HCT116 (cell line): ENCODE results near the gene LCMT2. TPM values are rescaled to one million over a fixed set of nuclear protein-coding genes. Genes with fewer than 3 reads are reported as not detected.

Experiments used
- ATAC-seq: fragments of 200-7000 bp; cut with Tn5 transposase; 2 replicates; pipeline ENCODE4 v1.9.1; 2020; ENCODE audit warnings: mild to moderate bottlenecking, moderate library complexity
- BruUV-seq: library from RNA; stranded (reverse); fragments of 400-500 nt; replicated peaks from 2 replicates; lab custom pipeline; 2021; lab: Mats Ljungman, UMichigan
- CTCF ChIA-PET: fragments of 300-600 bp; sonication (Branson Sonifier 250); formaldehyde crosslinking; loops from one replicate; lab custom pipeline; 2021; ENCODE audit warnings: antibody characterized with exemption; lab: Charles Lee
- POLR2A ChIA-PET: fragments of 300-600, 350-600 bp; sonication (Branson Sonifier 250); formaldehyde crosslinking; loops from one replicate; lab custom pipeline; 2021; ENCODE audit warnings: antibody characterized with exemption; lab: Charles Lee
- RAD21 ChIA-PET, 2 experiments: fragments of 300-600 bp; sonication (Branson Sonifier 250); formaldehyde crosslinking; loops; one replicate each; lab custom pipeline; 2023; ENCODE audit warnings: low total read pairs in 2 of 2; ENCODE audit not compliant: uncharacterized antibody in 2 of 2, unreplicated experiment in 2 of 2, low non-redundant PET in 1 of 2; lab: Charles Lee
- DNase-seq: peaks from one replicate; pipeline ENCODE4 v3.0.0-alpha.2; 2010; ENCODE audit warnings: low read depth, low spot score
- H2AFZ ChIP-seq: fragments of 200-600 bp; shearing (Covaris generic), sonication (generic); 2 replicates; pipeline ENCODE4 v1.6.1; 2017; ENCODE audit warnings: low read depth, mixed run types, mixed read lengths, antibody characterized with exemption, low read length; ENCODE audit not compliant: poor library complexity, severe bottlenecking
- H3K27ac ChIP-seq: 2 replicates; pipeline ENCODE4 v1.5.1; 2012; ENCODE audit warnings: low read depth, low read length
- H3K27me3 ChIP-seq: fragments of 200-600 bp; sonication (generic); 2 replicates; pipeline ENCODE4 v1.6.1; 2016; ENCODE audit warnings: mixed run types, low read length, mixed read lengths; ENCODE audit not compliant: insufficient read depth
- H3K36me3 ChIP-seq, 2 experiments: fragments of 200-500 bp in 1 of 2; fragments of 200-600 bp in 1 of 2; sonication (Bioruptor generic) in 1 of 2; sonication (generic) in 1 of 2; 2 replicates each; pipeline versions ENCODE4 v1.5.1 to v1.6.1; 2014 to 2016; ENCODE audit warnings: low read length in 2 of 2, inconsistent platforms in 1 of 2, mixed read lengths in 1 of 2, mixed run types in 1 of 2; ENCODE audit not compliant: insufficient read depth in 2 of 2, control insufficient read depth in 1 of 2
- H3K4me1 ChIP-seq, 2 experiments: fragments of 200-600 bp in 1 of 2; sonication (generic) in 1 of 2; 2 replicates each; pipeline versions ENCODE4 v1.5.1 to v1.6.1; 2012 to 2017; ENCODE audit warnings: low read length in 2 of 2, inconsistent platforms in 1 of 2, mild to moderate bottlenecking in 1 of 2, mixed read lengths in 1 of 2, mixed run types in 1 of 2, moderate library complexity in 1 of 2; ENCODE audit not compliant: insufficient read depth in 2 of 2, control insufficient read depth in 1 of 2
- H3K4me2 ChIP-seq: fragments of 200-600 bp; sonication (generic); 2 replicates; pipeline ENCODE4 v1.6.1; 2017; ENCODE audit warnings: mixed run types, low read length, mixed read lengths
- H3K4me3 ChIP-seq, 2 experiments: fragments of 200-600 bp in 1 of 2; sonication (generic) in 1 of 2; replicated peaks in 1 of 2; 2 replicates each; pipeline ENCODE4 v1.5.1; 2011 to 2016; ENCODE audit warnings: low read length in 2 of 2, control low read depth in 1 of 2, low read depth in 1 of 2, mild to moderate bottlenecking in 1 of 2, mixed read lengths in 1 of 2, mixed run types in 1 of 2
- H3K79me2 ChIP-seq: fragments of 200-600 bp; sonication (generic); 2 replicates; pipeline ENCODE4 v1.6.1; 2017; ENCODE audit warnings: mild to moderate bottlenecking, mixed run types, low read length, moderate library complexity, mixed read lengths; ENCODE audit not compliant: insufficient read depth
- H3K9ac ChIP-seq: fragments of 200-600 bp; sonication (generic); 2 replicates; pipeline ENCODE4 v1.6.1; 2016; ENCODE audit warnings: low read length, mixed read lengths
- H3K9me2 ChIP-seq: fragments of 200-600 bp; sonication (generic), shearing (Covaris generic); 2 replicates; pipeline ENCODE4 v1.6.1; 2017; ENCODE audit warnings: mixed run types, mild to moderate bottlenecking, moderate library complexity; ENCODE audit not compliant: insufficient read depth
- H3K9me3 ChIP-seq, 2 experiments: fragments of 200-500 bp in 1 of 2; fragments of 200-600 bp in 1 of 2; sonication (Bioruptor generic) in 1 of 2; sonication (generic) in 1 of 2; 2 replicates each; pipeline ENCODE4 v1.6.1; 2014 to 2017; ENCODE audit warnings: low read length in 2 of 2, mixed read lengths in 2 of 2, inconsistent platforms in 1 of 2, low read depth in 1 of 2, mild to moderate bottlenecking in 1 of 2, mixed run types in 1 of 2, moderate library complexity in 1 of 2; ENCODE audit not compliant: control insufficient read depth in 1 of 2, insufficient read depth in 1 of 2
- H4K20me1 ChIP-seq: fragments of 200-600 bp; sonication (generic), shearing (Covaris generic); 2 replicates; pipeline ENCODE4 v1.6.1; 2017; ENCODE audit warnings: mixed run types, mild to moderate bottlenecking, moderate library complexity; ENCODE audit not compliant: insufficient read depth
- CBX3 ChIP-seq: IDR thresholded peaks from 2 replicates; pipeline ENCODE4 v1.6.1; 2012; ENCODE audit warnings: low read depth
- EGR1 ChIP-seq: IDR thresholded peaks from 2 replicates; pipeline ENCODE4 v1.6.1; 2012; ENCODE audit warnings: low read depth
- EZH2phosphoT487 ChIP-seq: fragments of 200-600 bp; IDR thresholded peaks from 2 replicates; pipeline ENCODE4 v1.6.1; 2018; ENCODE audit warnings: antibody characterized with exemption, borderline replicate concordance
- JUND ChIP-seq: IDR thresholded peaks from 2 replicates; pipeline ENCODE4 v1.6.1; 2012
- SP1 ChIP-seq: IDR thresholded peaks from 2 replicates; pipeline ENCODE4 v1.6.1; 2012; ENCODE audit warnings: low read depth
- intact Hi-C: fragments of 100-400 bp; cut with micrococcal nuclease; formaldehyde crosslinking; loops from 2 replicates; pipeline ENCODE4 v1.10.0; 2022
- total RNA-seq: library from RNA; stranded (reverse); gene quantifications from one replicate; pipeline ENCODE4 v1.2.1, GENCODE V29; 2021; ENCODE audit not compliant: unreplicated experiment
- TF ChIP-seq, protein P1 (sequence below), 3 experiments: fragments of 200-600 bp in 1 of 3; sonication (generic) in 1 of 3; IDR thresholded peaks in 2 of 3; conservative IDR thresholded peaks in 1 of 3; 2 replicates each; pipeline ENCODE4 v1.5.1; 2012 to 2017; ENCODE audit warnings: low read depth in 2 of 3, low read length in 2 of 3, antibody characterized with exemption in 1 of 3, borderline replicate concordance in 1 of 3, control low read depth in 1 of 3, mild to moderate bottlenecking in 1 of 3, mixed read lengths in 1 of 3, mixed run types in 1 of 3, moderate library complexity in 1 of 3; ENCODE audit not compliant: insufficient read depth in 1 of 3
- TF ChIP-seq, protein P2 (sequence below): IDR thresholded peaks from 2 replicates; pipeline ENCODE4 v1.6.1; 2012
- TF ChIP-seq, protein P3 (sequence below): IDR thresholded peaks from 2 replicates; pipeline ENCODE4 v1.6.1; 2012; ENCODE audit warnings: low read depth
- TF ChIP-seq, protein P4 (sequence below): IDR thresholded peaks from 2 replicates; pipeline ENCODE4 v1.6.1; 2011; ENCODE audit warnings: mild to moderate bottlenecking, low read length, moderate library complexity; ENCODE audit not compliant: insufficient replicate concordance; ENCODE audit errors: extremely low read depth

Gene LCMT2
- total RNA-seq, 1 experiment from 2014 or later, result 4.7 TPM

DNA sequence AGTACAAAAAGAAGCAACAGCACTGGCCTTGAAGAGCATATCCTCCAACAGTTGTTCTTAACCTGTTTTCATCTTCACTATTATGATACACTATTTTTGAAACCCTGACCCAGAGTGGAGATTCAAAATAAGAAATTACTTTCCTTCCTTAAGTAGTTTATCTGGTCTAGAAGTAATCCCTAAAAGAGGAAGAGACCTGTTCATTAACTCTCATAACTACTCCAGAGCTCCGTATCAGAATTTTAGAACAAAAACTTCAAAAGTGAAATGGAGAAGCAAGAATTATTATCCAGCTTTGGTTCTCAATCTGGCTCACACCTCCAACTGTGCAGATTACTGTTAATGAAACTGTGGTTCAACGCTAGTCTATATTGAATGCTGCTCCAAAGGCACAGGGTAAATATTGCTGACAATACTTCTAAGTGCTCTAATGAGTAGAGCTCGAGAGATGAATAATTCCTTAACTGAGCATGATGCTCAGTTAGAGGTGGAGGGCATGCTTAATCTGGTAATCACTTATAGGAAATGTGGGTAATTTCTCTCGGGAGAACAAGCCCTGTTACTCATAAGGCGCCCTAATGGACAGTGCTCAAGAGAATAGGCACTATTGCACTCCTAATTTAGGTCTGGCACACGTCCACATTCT is 5.2 kb downstream of the LCMT2 start:
- Histone ChIP-seq H3K4me1 (peaks cover 4 to 9% of the 10 kb centered on the region in 2 experiments; a peak in 3 of 4 replicates), H3K79me2 (peaks cover 10% of the 10 kb centered on the region; the same call in 1 of the 2 replicates), H3K4me3 (no peak overlapping the region), H3K9me3 (no peaks in the 10 kb centered on the region), H3K27me3 (no peaks in the 10 kb centered on the region), H4K20me1 (no peaks in the 10 kb centered on the region), H2AFZ (no peak overlapping the region), H3K36me3 (no peaks in the 10 kb centered on the region), H3K9ac (no peak overlapping the region), H3K27ac (no peak overlapping the region), H3K9me2 (no peaks in the 10 kb centered on the region), H3K4me2 (no peak overlapping the region)
- RAD21 ChIA-PET, result no interaction called here
- ATAC-seq, result no peak
- intact Hi-C loops, result no loop called here
- DNase-seq, result no peak
- CTCF ChIA-PET, result no interaction called here
- no TSS peak for BruUV-seq
- POLR2A ChIA-PET, result no interaction called here
- TF ChIP-seq EZH2phosphoT487 (no peak), CBX3 (no peak), SP1 (no peak)
- TF ChIP-seq, protein P1, sequence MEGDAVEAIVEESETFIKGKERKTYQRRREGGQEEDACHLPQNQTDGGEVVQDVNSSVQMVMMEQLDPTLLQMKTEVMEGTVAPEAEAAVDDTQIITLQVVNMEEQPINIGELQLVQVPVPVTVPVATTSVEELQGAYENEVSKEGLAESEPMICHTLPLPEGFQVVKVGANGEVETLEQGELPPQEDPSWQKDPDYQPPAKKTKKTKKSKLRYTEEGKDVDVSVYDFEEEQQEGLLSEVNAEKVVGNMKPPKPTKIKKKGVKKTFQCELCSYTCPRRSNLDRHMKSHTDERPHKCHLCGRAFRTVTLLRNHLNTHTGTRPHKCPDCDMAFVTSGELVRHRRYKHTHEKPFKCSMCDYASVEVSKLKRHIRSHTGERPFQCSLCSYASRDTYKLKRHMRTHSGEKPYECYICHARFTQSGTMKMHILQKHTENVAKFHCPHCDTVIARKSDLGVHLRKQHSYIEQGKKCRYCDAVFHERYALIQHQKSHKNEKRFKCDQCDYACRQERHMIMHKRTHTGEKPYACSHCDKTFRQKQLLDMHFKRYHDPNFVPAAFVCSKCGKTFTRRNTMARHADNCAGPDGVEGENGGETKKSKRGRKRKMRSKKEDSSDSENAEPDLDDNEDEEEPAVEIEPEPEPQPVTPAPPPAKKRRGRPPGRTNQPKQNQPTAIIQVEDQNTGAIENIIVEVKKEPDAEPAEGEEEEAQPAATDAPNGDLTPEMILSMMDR (IDR thresholded peaks at IDR 0.05 in 2 of 3, conservative IDR thresholded peaks at IDR 0.05 in 1 of 3; ENCODE audit: borderline replicate concordance in 1 of 3, insufficient read depth in 1 of 3, low read depth in 2 of 3, low read length in 2 of 3), result no peak

DNA sequence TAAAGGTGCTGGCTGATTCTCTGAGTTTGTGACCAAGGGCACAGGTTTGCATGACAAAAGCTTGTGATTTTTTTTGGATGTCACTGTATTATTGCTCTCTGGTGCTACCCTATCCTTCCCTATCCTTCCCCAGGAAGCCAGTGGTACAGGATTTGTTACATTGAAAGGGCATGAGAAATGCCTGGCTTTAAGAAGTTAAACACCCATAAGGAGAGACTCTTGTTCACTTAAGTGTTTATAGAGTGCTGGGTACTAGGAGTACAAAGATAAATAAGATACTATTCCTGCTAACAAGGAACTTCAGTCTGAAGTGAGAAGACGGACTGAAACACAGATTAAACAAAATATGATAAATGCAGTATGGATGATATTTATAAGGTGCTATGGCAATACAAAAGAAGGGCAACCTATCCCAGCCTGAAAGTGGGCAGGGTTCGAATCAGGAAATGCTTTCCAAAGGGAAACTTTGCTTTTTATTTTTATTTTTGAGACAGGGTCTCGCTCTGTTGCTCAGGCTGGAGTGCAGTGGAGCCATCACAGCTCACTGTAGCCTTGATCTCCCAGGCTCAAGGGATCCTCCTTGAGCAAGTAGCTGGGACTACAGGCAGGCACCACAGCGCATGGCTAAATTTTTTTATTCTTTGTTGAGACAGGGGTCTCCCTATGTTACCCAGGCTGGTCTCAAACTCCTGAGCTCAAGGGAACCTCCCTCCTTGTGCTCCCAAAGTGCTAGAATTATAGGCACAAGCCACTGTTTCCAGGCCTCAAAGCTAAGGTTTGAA is 11.2 kb downstream of the LCMT2 start:
- Histone ChIP-seq H3K9me2 (no peaks in the 10 kb centered on the region), H3K27me3 (no peaks in the 10 kb centered on the region), H3K36me3 (no peaks in the 10 kb centered on the region), H3K4me2 (no peak overlapping the region), H3K27ac (no peak overlapping the region), H3K9me3 (no peaks in the 10 kb centered on the region), H2AFZ (no peak overlapping the region), H3K4me3 (no peak overlapping the region), H3K79me2 (no peaks in the 10 kb centered on the region), H3K9ac (no peak overlapping the region), H4K20me1 (no peaks in the 10 kb centered on the region), H3K4me1 (peaks cover 0 to 8% of the 10 kb centered on the region in 2 experiments; a peak in 1 of 4 replicates)
- ChIA-PET POLR2A (no interaction called here), RAD21 (no interaction called here), CTCF (no interaction called here)
- ATAC-seq, result no peak
- intact Hi-C loops, result no loop called here
- no peak for DNase-seq
- BruUV-seq, result no TSS peak
- TF ChIP-seq JUND (no peak), EGR1 (no peak)
- TF ChIP-seq, protein P2, sequence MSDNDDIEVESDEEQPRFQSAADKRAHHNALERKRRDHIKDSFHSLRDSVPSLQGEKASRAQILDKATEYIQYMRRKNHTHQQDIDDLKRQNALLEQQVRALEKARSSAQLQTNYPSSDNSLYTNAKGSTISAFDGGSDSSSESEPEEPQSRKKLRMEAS, result no peak
- TF ChIP-seq, protein P3, sequence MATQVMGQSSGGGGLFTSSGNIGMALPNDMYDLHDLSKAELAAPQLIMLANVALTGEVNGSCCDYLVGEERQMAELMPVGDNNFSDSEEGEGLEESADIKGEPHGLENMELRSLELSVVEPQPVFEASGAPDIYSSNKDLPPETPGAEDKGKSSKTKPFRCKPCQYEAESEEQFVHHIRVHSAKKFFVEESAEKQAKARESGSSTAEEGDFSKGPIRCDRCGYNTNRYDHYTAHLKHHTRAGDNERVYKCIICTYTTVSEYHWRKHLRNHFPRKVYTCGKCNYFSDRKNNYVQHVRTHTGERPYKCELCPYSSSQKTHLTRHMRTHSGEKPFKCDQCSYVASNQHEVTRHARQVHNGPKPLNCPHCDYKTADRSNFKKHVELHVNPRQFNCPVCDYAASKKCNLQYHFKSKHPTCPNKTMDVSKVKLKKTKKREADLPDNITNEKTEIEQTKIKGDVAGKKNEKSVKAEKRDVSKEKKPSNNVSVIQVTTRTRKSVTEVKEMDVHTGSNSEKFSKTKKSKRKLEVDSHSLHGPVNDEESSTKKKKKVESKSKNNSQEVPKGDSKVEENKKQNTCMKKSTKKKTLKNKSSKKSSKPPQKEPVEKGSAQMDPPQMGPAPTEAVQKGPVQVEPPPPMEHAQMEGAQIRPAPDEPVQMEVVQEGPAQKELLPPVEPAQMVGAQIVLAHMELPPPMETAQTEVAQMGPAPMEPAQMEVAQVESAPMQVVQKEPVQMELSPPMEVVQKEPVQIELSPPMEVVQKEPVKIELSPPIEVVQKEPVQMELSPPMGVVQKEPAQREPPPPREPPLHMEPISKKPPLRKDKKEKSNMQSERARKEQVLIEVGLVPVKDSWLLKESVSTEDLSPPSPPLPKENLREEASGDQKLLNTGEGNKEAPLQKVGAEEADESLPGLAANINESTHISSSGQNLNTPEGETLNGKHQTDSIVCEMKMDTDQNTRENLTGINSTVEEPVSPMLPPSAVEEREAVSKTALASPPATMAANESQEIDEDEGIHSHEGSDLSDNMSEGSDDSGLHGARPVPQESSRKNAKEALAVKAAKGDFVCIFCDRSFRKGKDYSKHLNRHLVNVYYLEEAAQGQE, result no peak
- TF ChIP-seq, protein P4, sequence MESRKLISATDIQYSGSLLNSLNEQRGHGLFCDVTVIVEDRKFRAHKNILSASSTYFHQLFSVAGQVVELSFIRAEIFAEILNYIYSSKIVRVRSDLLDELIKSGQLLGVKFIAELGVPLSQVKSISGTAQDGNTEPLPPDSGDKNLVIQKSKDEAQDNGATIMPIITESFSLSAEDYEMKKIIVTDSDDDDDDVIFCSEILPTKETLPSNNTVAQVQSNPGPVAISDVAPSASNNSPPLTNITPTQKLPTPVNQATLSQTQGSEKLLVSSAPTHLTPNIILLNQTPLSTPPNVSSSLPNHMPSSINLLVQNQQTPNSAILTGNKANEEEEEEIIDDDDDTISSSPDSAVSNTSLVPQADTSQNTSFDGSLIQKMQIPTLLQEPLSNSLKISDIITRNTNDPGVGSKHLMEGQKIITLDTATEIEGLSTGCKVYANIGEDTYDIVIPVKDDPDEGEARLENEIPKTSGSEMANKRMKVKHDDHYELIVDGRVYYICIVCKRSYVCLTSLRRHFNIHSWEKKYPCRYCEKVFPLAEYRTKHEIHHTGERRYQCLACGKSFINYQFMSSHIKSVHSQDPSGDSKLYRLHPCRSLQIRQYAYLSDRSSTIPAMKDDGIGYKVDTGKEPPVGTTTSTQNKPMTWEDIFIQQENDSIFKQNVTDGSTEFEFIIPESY, result no peak
